HG03159 (cell line): ENCODE measurements around the gene MMAA.
"Not testable (repeated sequence)": the region's sequence is repeated elsewhere in the genome, so short reads cannot be mapped to it uniquely, and the experiment has no call there.

Experiments
- ATAC-seq: cut with Tn5 transposase; IDR thresholded peaks from one replicate; pipeline ENCODE4 v1.9.1; 2021; ENCODE audit warnings: mild to moderate bottlenecking, moderate library complexity; ENCODE audit not compliant: unreplicated experiment

The MMAA gene

GRCh38 chr4:145618932-145619638 lies at the start of gene MMAA:
TSS of gene MMAA (plus strand) at chr4:145619385. CDS start at chr4:145639140, 19,755 bp downstream.
- peak; percentile 87 for ATAC-seq

- not testable (repeated sequence) for ATAC-seq
These were observed 44.6 kb upstream of the MMAA start for GRCh38 chr4:145574546-145574945.

- no peak for ATAC-seq
These were observed 38.3 kb upstream of the MMAA start for GRCh38 chr4:145580906-145581305.

GRCh38 chr4:145583191-145584055 lies 35.8 kb upstream of the MMAA start:
- no peak for ATAC-seq

GRCh38 chr4:145587088-145587754 lies 32.0 kb upstream of the MMAA start:
- no peak for ATAC-seq

- not testable (repeated sequence) for ATAC-seq
These were observed 29.8 kb upstream of the MMAA start for GRCh38 chr4:145589381-145589780.

GRCh38 chr4:145589916-145590702 lies 29.1 kb upstream of the MMAA start:
- ATAC-seq: no peak

GRCh38 chr4:145602129-145602760 lies 16.9 kb upstream of the MMAA start:
- no peak for ATAC-seq

GRCh38 chr4:145605941-145606340 lies 13.2 kb upstream of the MMAA start:
- ATAC-seq: no peak

- ATAC-seq: peak; percentile 72
These were observed 9.4 kb upstream of the MMAA start for GRCh38 chr4:145609481-145610427.

GRCh38 chr4:145613566-145614232 lies 5.5 kb upstream of the MMAA start:
- peak; percentile 59 for ATAC-seq

GRCh38 chr4:145614233-145614610 lies 5.0 kb upstream of the MMAA start:
- ATAC-seq: no peak

GRCh38 chr4:145618210-145618931 lies 814 bp upstream of the MMAA start:
- ATAC-seq: no peak

- peak; percentile 56 for ATAC-seq
These were observed 433 bp downstream of the MMAA start for GRCh38 chr4:145619639-145619996.

GRCh38 chr4:145622067-145622466 lies 2.9 kb downstream of the MMAA start:
- ATAC-seq: not testable (repeated sequence)

- ATAC-seq: peak; percentile 37
These were observed 4.6 kb downstream of the MMAA start for GRCh38 chr4:145623831-145624230.

- ATAC-seq: peak; percentile 42
These were observed 6.8 kb downstream of the MMAA start for GRCh38 chr4:145625677-145626622.
